ENCODE measurements around the gene RAI1.

Gene RAI1

GRCh38 chr17:17752089-17752820 is 71.0 kb downstream of the RAI1 start:
- peak; percentile 98 for DNase-seq

DNA sequence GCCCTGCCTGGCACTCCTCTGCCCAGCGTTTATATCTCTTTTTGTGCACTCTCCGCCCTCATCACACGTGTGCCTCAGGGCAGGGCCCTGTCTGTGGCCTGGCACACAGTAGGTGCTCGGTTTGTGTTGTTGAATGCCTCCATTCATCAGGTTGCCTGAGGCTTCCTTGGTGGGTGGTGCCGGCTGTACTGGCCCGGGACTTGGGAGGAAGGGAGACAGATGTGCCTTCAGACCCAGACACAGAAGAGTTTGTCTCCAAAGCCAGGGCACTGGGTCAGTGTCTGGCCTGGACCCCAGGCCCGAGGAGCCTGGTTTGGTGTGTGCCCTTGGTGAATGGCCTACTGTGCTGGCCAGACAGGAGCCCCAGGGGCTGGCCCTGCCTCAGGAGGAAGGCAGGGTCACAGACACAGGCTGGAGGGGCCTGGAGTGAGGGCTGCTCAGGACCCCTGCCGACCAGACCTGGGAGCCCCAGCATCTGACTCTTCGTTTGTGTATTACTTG is 71.6 kb downstream of the RAI1 start:
- no peak for DNase-seq

GRCh38 chr17:17754719-17755686 is 73.7 kb downstream of the RAI1 start:
- DNase-seq, result peak; percentile 17

DNA sequence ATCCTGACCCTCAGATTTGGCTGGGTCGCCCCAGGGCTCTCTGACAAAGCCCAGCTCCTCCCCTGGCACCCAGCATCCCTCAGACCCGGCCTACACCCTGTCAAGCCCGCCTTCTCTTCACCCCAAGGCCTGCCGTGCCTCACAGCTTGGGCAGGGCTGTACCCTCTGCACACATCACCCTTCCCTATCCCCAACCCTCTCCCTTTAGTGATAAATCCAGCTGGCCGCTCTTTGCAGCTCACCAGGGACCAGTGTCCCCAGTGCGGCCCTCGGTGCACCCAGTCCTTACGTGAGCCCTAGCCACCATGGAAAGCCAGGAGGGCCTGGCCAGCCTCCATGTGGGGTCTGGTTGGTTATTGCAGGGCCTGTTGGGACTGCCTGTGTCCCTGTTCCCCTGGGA is 74.5 kb downstream of the RAI1 start:
- no peak for DNase-seq

DNA sequence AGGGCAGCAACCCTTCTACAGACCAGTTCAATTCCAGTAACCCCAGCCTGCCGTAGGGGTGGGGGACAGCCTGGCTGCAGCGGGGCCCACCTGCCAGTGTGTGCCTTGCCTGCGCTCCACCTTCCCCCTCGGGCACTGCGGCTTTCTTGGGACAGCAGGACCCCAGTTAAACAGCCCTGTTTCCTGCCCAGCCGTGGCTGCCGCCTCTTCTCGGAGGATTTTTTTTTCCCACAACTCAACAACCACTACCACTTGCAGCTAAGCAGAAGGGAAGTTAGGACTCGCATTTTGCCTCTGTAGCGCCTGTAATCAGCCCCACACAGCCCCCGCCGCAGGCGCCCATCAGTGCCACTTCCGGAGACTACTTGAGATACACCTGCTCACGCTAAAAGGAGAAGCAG is 76.1 kb downstream of the RAI1 start:
- peak; percentile 69 for DNase-seq

DNA sequence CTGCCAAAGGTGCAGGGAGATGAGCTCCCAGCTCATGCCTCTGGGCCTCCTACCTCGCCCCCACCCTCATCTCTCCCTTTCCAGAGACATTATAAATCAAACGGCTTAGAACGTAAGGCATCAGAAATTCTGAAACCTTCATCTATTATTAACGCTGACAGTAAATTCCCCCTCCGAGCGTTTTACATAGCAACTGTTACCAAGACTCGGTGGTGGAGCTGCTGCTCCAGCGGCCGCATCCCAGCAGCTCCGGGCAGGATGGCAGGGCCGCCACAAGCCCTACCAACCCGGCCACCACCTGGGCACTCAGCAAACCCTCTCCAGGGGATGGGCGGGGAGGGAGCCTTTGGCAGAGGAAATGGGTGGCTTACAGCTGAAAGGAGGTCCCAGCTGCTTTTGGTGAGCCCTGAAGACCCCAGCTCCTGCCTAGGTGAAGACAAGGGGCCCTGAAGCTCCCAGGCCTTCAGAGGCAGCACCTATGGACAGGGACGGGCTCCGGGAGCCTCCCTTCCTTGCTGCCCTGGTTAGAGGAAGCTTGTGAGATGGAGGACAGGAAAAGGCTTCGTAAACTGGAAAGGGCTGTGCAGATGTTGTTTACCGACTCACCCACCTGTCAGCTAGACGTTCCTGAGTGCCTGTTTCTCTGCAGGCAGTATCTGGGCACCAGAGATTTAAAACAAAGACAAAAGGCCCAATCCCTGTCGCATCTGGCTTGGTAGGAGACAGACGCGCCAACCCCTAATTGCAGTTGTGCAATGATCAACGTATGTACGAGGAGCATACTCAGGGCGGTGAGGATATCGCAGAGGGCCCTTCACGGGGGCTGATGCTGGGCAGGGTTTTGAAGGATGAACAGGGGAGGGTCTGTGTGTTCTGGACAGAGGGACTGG is 76.9 kb downstream of the RAI1 start:
- no peak for DNase-seq

DNA sequence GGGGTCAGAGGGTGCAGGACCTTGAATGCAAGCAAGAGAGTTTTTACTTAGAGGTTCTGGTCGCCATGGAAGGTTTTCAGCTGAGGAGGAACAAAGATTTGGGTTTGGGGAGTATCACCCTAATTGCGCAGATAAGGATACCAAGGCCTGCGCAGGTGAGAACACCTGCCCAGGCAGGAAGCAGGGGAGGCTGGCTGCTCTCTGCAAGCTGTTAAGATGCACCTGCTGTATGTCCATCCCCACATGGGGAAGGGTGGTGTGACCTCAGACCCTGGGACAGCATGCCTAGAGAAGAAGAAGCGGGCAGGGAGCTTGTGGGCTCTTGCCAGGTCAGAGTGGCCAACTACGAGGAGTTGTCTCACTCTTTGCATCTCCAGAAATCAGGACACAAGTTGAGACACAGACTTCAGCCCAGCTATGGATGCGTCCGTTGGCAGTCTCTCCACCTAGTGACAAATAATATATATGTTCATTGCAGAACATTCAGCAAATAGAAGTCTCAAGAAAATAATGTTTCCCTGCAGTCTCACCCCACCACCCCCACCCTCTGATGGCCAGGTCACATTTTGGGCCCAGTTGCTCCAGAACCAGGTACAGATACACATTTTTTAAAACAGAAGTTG is 77.8 kb downstream of the RAI1 start:
- DNase-seq, result no peak

GRCh38 chr17:17760350-17760749 is 79.1 kb downstream of the RAI1 start:
- DNase-seq, result no peak

DNA sequence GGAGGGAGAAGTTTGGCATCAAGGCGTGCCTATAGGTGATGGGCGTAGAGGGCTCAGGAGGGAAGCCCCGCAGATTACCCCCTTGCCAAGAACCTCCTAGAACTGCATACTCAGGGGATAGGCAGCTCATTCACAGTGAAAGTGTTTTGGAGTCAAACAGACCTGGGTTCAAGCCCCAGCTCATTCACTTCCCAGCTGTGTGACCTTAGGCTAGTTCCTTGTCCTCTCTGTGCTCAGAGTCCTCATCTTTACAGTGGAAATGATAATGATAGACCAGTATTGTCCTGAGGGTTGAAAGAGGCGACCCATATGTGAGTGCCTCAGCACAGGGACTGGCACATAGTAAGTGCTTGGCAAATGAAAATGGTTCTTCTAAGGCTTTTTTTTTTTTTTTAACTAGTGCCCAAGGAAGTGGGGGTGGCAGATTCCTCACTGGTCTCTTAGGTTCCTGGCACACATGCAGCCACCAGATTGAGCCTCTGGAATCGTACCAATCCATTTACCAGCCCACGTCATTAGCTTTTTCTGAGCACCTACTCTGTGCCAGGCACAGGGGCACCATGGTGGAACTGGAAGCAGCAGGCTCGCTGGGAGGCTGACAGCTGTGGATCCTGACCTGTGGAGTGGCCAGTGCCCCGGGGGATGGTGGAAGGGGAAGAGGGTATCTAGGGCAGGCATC is 79.8 kb downstream of the RAI1 start:
- no peak for DNase-seq

DNA sequence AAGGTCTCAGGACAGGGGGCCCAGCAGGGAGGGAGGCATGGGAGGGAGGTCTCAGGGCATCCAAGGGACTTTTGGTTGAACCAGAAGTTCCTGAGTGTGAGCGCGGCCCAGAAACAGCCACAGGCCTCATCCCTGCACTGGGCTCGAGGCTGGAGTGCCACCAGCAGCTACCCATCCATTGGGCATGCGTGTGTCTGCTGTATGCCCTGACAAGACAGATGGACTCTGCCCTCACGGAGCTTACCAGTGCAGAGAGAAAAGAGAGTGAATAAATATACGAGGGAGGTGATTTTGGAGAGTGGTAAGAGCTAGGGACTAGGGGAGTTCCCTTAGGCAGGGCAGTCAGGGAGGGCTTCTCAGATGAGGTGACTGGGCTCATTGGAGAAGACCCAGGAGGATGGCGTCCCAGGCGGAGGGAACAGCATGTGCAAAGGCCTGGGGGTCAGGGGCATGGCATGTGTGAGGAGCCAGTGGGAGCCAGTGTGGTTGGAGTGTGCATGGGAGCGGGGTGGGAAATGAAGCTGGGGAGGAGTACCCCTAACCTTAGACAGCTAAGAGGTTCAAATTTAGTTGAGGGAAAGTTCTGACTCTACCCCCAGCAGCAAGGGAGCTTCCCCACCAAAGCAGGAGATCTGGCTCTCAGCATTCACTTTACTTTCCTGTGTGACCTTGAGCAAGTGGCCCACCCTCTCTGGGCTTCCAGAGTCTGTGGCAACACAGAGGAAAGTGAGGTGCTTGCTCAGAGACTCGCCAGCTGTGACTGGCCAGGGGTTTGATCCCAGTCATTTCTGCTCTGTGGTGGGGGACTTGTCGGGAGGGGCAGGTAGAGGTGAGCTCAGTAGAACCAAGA is 80.9 kb downstream of the RAI1 start:
- no peak for DNase-seq

- no peak for DNase-seq
Observed at GRCh38 chr17:17762744-17763105, 81.5 kb downstream of the RAI1 start.

DNA sequence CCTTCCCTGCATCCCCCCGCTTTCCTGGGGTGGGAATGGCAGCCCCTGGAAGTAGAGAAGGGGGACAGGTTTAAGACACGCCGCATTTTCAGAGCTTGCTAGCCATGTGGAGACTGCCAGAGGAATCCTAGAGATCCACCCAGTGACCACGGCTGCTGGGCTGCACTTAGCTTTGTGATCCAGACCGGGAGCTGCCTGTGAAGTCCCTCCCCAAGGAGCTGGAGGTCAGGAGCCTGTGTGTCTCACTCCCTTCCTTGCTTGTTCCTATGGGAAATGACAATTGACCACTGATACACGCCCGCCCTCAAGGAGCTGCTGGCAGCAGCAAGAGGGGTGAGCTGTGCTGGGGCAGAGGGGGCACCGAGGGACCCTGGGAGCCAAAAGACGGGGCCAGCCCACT is 81.9 kb downstream of the RAI1 start:
- DNase-seq, result no peak

GRCh38 chr17:17763734-17764133 is 82.5 kb downstream of the RAI1 start:
- no peak for DNase-seq

DNA sequence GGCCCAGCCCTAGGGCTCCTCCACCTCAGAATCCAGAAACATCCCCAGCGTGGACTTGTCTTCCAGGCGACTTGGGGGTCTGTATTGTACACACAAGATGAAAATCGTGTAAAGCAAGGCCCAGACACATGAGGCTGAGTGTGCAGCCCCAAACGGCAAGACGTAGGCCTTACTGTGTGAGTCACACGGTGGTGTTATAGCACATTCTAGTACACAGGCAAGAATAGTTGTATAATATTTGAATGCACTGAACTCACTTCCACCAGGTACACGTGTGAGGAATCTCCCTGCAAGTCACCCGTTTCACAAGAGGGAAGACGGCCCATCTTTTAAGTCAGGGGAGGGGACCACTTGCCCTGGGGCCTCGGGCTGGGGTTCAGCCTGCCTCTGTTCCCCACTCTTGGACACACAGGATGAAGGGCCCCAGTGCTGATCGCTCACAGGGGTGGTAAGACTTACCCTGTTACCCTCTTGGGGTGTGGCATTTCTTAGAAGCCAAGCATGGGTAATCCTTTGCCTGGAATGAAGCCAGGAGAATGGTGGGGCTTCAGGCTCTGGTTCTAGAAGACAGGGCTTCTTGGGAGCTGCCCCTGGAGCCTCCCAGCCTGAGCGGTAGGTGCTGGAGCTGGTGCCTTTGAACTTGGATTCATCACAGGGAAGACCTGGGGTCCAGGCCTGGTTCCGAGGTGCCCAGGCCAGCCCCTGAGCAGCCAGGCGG is 84.3 kb downstream of the RAI1 start:
- DNase-seq, result no peak

GRCh38 chr17:17766077-17766743 is 85.0 kb downstream of the RAI1 start:
- DNase-seq, result peak; percentile 14

- no peak for DNase-seq
Observed at GRCh38 chr17:17766744-17767120, 85.5 kb downstream of the RAI1 start.

DNA sequence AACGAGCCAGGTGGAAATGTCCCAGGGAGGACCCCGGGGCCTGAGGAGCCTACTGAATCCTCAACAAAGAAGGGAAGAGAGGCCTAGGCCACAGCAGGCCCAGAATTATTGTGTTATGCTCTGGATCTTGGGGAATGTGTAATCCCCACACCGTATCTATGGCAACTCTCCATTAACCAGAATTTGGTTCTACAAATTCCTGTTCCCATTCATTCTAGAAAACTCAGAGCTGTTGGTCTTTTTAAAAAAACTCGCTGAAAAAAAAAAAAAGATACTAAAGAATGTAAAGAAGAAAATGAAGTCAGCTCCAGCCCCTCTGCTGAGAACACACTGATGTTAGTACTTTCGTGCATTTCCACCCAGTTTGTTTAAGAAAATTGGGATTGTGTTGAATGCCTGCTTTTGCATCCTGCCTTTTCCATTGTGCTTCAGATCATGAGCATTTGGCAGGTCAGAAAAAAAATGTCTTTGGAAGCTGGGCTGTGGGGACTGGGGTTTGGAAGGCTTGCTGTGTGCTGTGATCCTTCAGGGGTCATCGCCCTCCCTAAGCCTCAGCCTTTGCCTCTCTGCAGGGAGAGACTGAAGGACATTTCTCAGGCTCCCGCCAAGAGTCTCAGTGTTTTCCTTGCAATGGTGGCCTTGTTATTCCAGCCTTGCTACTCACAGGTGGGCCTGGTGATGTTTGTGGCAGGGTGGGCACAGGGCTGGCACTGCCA is 86.1 kb downstream of the RAI1 start:
- no peak for DNase-seq

DNA sequence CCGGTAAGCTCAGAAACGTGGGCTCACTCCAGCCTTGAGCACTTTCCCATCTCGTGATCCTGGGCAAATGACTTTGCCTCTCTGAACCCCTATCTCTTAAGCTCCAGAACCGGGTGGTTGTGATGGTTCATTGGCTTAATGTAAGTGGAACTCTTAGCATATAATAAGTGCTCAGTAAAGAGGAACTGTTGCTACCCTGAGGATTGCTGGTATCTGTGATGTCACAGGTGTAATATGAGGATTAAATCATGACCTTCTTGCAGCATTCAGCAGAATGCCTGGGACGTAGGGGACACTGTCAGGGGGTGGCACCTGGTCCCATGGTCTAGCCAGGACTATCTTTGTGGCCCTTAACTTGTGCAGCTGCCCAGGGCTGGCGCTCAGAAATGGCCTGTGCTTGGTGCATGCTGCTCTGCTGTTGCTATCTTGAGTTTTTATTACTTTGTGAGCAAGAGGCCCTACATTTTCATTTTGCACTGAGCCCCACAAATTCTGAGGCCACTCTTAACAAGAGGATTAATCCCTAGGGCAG is 86.7 kb downstream of the RAI1 start:
- no peak for DNase-seq
